Measurements from ENCODE around the gene IRX6.

Gene IRX6

GRCh38 chr16:55333684-55334083 is 9.7 kb downstream of the IRX6 start:
- DNase-seq (ENCODE audit: low read depth in 2 of 2) = no peak
- no peak for TF ChIP-seq CTCF (IDR thresholded peaks at IDR 0.05; ENCODE audit: low read depth, low read length)

GRCh38 chr16:55338646-55339045 is 14.6 kb downstream of the IRX6 start:
- no peak for TF ChIP-seq CTCF (IDR thresholded peaks at IDR 0.05; ENCODE audit: low read depth, low read length)
- no peak for DNase-seq (ENCODE audit: low read depth in 2 of 2)
- H3K4me3 ChIP-seq (replicated peaks in 1 of 2; ENCODE audit: low read depth in 2 of 2, low read length in 2 of 2) = no peak overlapping the region

More at GRCh38 chr16:55333684-55334083, 9.7 kb downstream of the IRX6 start:
- no peak overlapping the region for H3K4me3 ChIP-seq (replicated peaks in 1 of 2; ENCODE audit: low read depth in 2 of 2, low read length in 2 of 2)

- DNase-seq (ENCODE audit: low read depth in 2 of 2) = no peak
- TF ChIP-seq CTCF (IDR thresholded peaks at IDR 0.05; ENCODE audit: low read depth, low read length) = no peak
- H3K4me3 ChIP-seq (replicated peaks in 1 of 2; ENCODE audit: low read depth in 2 of 2, low read length in 2 of 2) = no peak overlapping the region
Observed at GRCh38 chr16:55340445-55340844, 16.4 kb downstream of the IRX6 start.

- no peak for TF ChIP-seq CTCF (IDR thresholded peaks at IDR 0.05; ENCODE audit: low read depth, low read length)
- no peak overlapping the region for H3K4me3 ChIP-seq (replicated peaks in 1 of 2; ENCODE audit: low read depth in 2 of 2, low read length in 2 of 2)
- no peak for DNase-seq (ENCODE audit: low read depth in 2 of 2)
Observed at GRCh38 chr16:55341681-55342080, 17.7 kb downstream of the IRX6 start.

- DNase-seq (ENCODE audit: low read depth in 2 of 2) = no peak
- TF ChIP-seq CTCF (IDR thresholded peaks at IDR 0.05; ENCODE audit: low read depth, low read length) = no peak
- no peak overlapping the region for H3K4me3 ChIP-seq (replicated peaks in 1 of 2; ENCODE audit: low read depth in 2 of 2, low read length in 2 of 2)
Observed at GRCh38 chr16:55346475-55346874, 22.5 kb downstream of the IRX6 start.

GRCh38 chr16:55349867-55350266 is 25.9 kb downstream of the IRX6 start:
- no peak for DNase-seq (ENCODE audit: low read depth in 2 of 2)
- H3K4me3 ChIP-seq (replicated peaks in 1 of 2; ENCODE audit: low read depth in 2 of 2, low read length in 2 of 2) = no peak overlapping the region
- TF ChIP-seq CTCF (IDR thresholded peaks at IDR 0.05; ENCODE audit: low read depth, low read length) = no peak

- TF ChIP-seq CTCF (IDR thresholded peaks at IDR 0.05; ENCODE audit: low read depth, low read length) = no peak
- no peak for DNase-seq (ENCODE audit: low read depth in 2 of 2)
Observed at GRCh38 chr16:55350984-55351383, 27.0 kb downstream of the IRX6 start.

More at GRCh38 chr16:55350984-55351383, 27.0 kb downstream of the IRX6 start:
- H3K4me3 ChIP-seq (replicated peaks in 1 of 2; ENCODE audit: low read depth in 2 of 2, low read length in 2 of 2) = no peak overlapping the region

Measured in cardiac fibroblast (primary cell).